H1 (cell line): ENCODE data around the gene CSAD.

Experiments used
- EP300 ChIP-seq, 2 experiments: IDR thresholded peaks; 1 replicate in 1 of 2; 2 replicates in 1 of 2; pipeline ENCODE4 v1.6.1; 2011 to 2012; ENCODE audit warnings: low read depth in 2 of 2, low read length in 2 of 2, mild to moderate bottlenecking in 2 of 2, borderline replicate concordance in 1 of 2, inconsistent platforms in 1 of 2, moderate library complexity in 1 of 2
- KDM1A ChIP-seq: fragments of 200-600, 300-600 bp; sonication (generic); IDR thresholded peaks from 2 replicates; pipeline ENCODE4 v1.7.1; 2016; ENCODE audit warnings: mild to moderate bottlenecking, low read length, borderline replicate concordance
- POLR2AphosphoS5 ChIP-seq: IDR thresholded peaks from 2 replicates; pipeline ENCODE4 v1.6.1; 2011; ENCODE audit warnings: low read depth, low read length
- TF ChIP-seq, protein P1 (sequence below), 3 experiments: IDR thresholded peaks; 1 replicate in 2 of 3; 2 replicates in 1 of 3; pipeline versions ENCODE4 v1.5.1 to v1.6.1; 2011; ENCODE audit warnings: low read length in 3 of 3, mild to moderate bottlenecking in 3 of 3, inconsistent platforms in 2 of 3, low read depth in 1 of 3, moderate library complexity in 1 of 3; ENCODE audit not compliant: insufficient read depth in 1 of 3; ENCODE audit errors: control extremely low read depth in 1 of 3

DNA sequence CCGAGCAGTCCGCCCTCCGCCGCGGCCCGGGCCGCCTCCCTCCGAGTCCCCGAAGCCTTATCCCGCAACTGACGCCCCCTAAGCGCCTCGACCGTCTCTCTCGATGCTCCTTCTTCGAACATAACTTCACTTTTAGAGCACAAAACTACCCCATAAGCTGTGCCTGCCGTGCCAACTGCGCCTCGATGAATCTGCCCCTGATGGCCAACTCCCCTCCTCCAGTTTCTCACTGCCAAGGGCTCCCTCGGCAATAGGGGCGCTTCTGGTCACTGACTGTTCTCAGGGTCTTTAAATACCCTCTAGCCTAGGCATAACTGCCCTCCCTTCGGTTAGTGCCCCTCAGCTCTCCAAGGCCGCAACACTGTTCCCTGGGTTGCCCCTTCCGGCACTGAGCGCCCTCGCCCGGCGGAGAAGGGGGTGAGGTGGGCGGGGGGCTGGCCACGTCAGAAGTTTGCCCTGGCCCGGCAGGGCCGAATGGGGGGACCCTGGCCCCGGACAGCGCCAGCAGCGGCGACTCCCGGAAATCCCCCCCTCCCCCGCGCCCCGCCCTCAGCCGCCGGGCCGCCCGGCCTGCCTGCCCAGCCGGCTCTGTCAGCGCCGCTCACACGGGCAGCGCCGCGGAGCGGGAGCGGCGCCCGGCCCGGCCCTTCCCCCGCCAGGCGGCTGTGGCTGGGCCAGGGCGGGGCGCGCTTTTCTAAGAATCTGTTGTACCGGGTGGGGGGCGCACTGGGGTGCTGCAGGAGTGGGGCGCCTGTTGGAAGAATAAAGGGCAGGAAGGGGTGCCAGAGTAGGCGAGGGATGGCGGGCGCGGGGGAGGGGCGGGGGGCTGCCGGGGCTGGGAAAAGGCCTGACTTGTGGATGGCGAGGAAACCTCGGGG lies 40.7 kb upstream of the CSAD start:
- TF ChIP-seq EP300 (IDR thresholded peaks at IDR 0.05; ENCODE audit: borderline replicate concordance in 1 of 2, low read depth in 2 of 2, low read length in 2 of 2): no peak
- 0 out of 2 replicates have a peak, but pooled peaks have one; percentile 17 for TF ChIP-seq KDM1A
- peak; percentile 67; the same call in 1 of the 2 replicates for TF ChIP-seq POLR2AphosphoS5
- TF ChIP-seq, protein P1, sequence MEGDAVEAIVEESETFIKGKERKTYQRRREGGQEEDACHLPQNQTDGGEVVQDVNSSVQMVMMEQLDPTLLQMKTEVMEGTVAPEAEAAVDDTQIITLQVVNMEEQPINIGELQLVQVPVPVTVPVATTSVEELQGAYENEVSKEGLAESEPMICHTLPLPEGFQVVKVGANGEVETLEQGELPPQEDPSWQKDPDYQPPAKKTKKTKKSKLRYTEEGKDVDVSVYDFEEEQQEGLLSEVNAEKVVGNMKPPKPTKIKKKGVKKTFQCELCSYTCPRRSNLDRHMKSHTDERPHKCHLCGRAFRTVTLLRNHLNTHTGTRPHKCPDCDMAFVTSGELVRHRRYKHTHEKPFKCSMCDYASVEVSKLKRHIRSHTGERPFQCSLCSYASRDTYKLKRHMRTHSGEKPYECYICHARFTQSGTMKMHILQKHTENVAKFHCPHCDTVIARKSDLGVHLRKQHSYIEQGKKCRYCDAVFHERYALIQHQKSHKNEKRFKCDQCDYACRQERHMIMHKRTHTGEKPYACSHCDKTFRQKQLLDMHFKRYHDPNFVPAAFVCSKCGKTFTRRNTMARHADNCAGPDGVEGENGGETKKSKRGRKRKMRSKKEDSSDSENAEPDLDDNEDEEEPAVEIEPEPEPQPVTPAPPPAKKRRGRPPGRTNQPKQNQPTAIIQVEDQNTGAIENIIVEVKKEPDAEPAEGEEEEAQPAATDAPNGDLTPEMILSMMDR (IDR thresholded peaks at IDR 0.05; ENCODE audit: control extremely low read depth in 1 of 3, insufficient read depth in 1 of 3, low read depth in 1 of 3, low read length in 3 of 3): 0 out of 4 replicates have a peak, but pooled peaks of 1 of the 3 experiments have one; percentile 24
